Measurements from ENCODE around the gene TRAF3.
"Not testable (repeated sequence)": the region's sequence is repeated elsewhere in the genome, so short reads cannot be mapped to it uniquely, and the experiment has no call there.

Gene TRAF3

DNA sequence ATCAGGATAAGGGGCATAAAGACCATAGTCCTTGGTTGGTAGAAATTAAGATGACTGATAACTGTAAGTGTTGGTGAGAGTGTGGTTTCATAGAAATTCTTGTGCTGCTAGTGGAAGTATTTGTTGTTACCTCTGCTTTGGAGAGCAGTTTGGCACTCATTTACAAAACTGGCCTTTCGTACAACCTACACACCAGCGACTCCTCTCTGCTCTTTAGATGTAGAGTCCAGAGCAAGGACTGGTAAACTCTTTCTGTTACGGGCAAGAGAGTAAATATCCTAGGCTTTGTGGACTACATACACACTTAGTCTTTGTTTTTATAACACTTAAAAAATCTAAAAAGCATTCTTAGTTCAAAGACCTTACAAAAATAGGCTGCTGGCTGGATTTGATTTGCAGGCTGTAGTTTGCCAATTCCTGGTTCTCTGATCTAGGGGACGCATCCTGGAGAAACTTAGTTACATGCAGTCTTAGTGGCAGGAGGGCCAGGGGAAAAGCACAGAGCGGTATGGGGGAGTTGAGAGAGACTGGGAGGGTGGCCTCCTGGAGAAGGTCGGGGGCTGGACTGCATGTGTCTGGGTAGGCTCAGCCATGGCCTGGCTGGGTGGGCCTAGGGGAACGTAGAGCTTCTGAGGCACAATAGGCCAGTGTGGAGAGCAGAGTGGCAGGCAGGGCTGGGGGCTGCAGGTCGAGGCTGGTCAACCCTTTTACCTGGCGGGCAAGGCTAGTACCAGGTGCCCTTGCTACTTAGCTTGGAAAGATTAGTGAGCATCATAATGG lies 89.9 kb downstream of the TRAF3 start:
- DNase-seq (ENCODE audit: low spot score): no peak

DNA sequence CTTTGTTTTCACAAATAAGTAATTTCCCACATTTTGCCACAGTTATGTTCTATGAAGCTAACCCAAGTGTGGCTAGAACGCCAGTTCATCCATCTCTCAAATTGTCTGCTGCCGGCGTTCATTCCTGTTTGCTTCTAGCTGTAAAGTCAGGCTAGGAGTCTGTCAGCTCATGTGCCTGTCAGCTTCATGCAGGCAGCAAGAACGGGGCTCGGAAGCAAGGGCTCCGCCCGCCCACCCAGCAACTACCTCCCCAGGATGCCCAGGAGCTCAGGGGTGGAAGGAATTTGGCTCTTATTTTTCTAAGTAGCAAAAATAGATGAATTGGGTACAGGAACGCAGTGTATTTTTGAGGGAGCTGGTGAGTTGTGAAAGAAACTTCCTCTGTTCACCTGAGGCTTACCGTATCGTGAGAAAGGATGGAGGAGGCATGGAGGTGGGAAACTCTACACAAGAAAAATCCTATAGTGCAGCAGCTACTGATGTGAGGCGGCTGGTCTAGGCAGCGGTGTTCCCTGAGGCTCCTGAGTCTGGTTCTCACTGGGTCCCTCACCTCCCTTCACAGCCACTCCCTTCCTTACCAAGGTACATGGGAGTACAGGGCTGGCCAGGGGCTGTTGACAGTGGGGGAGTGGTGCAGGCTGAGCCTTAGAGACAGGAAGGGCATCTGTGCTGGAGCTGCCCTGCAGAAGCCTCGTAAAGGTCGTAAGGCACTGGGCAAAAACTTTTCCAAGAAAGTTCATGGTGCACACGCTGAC lies 90.8 kb downstream of the TRAF3 start:
- no peak for DNase-seq (ENCODE audit: low spot score)

DNA sequence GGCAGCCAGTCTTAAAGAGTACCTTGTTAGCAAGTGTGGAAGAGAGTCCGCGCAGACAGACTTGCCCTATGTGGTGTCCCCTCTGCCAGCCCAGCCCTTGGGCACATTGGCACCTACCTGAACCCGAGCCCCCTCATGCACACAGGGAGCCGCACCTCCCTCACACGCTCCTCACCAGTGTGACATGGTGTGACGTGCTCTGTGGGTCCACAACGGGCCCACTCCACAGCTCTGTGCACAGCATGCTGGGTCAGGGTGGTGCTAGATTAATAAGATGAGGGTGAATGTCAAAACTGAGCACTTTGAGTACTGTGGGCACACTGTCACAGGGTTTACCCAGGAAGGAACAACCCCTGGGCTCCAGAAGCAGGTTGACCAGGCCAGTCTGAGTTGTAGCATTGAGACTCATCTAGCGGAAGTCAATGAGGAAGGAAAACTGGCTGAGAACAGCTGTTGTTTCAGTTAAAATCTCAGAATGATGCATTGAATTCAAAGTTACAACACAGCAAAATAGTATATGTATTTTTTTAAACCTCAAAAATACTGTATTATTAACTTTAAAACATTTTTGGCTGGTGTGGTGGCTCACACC lies 91.8 kb downstream of the TRAF3 start:
- no peak for DNase-seq (ENCODE audit: low spot score)

DNA sequence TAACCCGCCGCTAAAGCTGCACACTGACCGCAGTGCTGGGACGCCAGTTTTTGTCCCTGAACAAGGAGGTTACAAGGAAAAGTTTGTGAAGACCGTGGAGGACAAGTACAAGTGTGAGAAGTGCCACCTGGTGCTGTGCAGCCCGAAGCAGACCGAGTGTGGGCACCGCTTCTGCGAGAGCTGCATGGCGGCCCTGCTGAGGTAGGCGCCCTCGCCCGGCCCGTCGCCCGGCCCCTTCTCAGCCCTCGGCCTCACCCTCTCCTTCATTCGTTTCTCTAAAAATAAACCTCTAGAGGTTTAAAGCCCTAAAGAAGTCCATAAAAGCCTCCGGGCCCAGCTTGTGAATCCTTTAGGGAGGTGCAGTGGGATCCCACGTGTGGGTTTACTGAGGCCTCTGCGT lies 93.0 kb downstream of the TRAF3 start:
- DNase-seq (ENCODE audit: low spot score): no peak

DNA sequence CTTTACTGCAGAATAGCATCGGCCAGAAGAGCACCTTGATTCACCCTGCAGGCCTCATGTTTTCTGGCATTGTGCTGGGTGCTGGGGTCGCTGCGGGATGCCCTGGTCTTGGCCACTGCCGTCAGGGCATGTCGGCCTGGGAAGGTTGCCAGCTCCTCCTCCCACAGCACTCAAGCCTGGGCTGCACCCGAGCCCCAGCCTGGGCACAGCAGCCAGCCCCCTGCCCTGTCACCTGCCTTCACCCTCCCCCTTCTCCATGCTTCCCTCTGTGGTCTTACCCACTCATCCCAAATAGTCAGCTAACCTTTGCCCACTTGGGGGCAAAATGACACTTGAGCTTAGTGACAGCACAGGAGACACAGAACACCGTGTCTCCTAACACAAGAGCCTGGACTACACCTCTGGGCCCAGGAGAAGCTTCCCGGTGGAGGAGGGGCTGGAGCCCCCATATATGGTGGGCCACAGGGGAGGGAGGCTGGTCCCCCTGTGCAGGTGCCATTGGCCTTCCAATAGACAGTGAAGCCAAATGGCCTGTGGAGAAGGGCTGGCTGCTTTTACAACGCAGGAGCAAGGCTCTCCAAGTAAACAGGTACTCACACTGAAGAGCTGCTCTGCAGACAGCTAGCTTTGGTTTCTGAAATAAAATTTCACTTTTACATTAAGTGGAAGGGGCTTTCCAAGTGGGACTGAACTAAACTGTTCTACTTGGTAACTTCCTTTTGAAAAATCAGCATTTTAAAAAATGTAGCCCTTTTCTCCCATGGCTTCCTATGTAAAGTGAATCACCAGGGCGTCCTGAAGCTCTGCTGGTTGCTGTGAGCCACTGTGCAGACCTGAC lies 94.0 kb downstream of the TRAF3 start:
- no peak for DNase-seq (ENCODE audit: low spot score)

DNA sequence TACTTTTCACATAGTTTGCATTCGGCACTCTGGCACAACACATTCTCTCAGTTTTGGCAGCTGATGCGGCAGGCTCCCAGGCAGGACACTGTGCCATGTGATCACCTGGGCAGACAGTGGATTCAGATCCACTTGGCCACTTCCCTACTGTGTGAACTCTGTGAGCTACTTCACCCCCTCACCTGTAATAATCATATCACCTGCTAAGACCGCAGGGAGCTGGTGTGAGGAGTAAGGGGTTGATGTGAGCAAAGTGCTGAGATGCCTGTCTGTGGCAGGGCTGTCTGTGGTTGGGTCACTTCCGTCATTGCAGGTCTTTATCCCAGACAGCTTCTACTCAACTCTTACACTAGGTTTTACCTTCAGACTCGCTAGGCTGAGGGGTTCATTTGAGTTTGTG lies 94.8 kb downstream of the TRAF3 start:
- no peak for DNase-seq (ENCODE audit: low spot score)

DNA sequence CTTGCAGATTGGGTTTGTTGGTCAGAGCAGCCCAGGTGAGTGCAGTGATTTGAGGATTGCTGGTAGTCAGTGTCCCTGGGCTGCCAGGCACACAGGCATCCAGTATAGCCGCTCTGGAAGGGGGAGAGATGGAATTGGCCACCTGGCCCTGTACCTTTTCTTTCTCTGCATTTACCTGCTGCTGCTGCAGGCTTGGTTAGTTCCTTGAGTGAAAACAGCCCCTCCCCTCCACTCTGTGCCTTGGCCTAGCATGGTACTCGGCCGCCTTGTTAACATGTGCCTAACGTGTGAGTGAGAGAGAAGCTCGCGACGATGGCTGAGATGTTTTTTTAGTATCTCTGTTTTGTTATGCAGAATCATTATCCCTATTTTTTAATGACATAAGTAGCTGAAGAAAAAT lies 95.9 kb downstream of the TRAF3 start:
- DNase-seq (ENCODE audit: low spot score): no peak

DNA sequence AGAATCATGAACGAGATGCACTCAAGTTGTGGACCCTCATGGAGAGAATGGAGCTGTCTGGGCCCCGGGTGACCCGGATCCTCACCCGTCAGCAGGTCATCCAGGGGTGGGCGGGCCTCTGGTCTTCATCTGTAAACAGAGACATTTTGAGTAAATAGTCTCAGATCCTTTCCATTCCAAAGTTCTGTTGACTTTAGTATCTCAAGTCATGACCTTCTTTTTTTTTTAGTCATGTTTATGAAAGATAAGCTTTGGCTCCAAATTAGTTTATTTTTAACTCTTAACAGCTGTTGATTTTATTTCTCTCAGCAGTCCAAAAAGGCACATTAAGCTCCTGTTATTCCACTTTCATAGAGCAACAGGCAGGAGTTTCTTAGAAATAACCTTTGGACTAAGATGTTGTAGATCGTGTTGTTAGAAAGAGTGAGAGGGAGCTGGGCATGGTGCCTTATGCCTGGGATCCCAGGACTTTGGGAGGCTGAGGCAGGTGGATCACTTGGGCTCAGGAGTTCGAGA lies 96.4 kb downstream of the TRAF3 start:
- DNase-seq (ENCODE audit: low spot score): no peak

DNA sequence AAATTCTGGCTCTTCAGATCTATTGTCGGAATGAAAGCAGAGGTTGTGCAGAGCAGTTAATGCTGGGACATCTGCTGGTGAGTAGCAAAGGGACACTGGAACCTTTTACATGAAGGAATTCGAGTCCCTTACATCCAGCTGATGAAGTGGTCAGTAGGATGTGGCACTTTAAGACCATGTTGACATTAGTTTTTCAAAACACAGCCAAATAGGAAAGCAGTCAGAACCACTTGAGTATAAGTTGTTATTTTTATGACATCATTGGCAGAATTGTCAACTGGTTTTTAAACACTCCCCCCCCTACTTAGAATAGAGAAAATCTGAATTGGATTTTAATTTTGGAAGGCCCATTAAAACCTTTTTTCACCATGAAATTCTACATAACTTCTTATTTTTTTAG lies 98.4 kb downstream of the TRAF3 start:
- no peak for DNase-seq (ENCODE audit: low spot score)

DNA sequence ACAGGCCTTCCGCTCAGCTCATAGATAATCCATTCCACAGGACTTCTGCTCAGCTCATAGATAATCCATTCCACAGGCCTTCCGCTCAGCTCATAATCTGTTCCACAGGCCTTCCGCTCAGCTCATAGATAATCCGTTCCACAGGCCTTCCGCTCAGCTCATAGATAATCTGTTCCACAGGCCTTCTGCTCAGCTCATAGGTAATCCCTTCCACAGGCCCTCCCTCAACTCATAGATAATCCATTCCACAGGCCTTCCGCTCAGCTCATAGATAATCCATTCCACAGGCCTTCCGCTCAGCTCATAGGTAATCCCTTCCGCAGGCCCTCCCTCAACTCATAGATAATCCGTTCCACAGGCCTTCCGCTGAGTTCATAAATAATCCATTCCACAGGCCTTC lies 100.3 kb downstream of the TRAF3 start:
- not testable (repeated sequence) for DNase-seq (ENCODE audit: low spot score)

DNA sequence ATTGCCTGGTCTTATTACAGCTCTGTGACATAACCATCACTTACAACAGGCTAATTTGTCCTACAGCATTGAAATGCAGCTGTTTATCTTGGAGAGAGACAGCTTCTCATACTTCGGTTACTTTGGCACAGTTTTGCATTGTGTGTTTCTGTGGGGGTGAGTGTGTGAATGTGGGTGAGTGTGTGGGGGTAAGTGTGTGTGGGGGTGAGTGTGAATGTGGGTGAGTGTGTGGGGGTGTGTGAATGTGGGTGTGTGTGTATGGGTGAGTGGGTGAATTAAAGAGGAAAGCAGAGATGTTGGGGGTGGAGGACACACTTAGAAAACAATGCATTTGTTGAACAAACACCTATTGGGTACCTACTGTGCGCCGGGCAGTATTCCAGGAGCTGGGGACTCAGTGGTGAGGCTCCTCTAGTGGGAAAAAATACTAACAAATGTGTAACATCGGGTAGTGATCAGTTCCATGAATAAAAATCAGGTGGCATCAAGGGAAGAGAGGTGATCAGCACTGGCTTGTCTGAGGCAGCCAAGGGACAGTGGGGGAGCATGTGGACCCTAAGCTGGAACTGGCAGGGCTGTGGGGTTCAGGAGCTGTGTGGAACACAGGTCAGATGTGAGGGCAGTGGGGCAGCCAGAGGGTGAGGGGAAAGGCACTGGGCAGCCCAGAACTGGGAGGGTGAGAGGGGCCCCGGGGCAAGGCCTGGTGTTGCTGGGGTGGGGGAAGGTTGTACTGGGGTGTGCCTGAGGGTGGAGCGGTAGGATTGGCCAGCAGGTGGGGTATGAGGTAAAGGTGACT lies 101.1 kb downstream of the TRAF3 start:
- no peak for DNase-seq (ENCODE audit: low spot score)

DNA sequence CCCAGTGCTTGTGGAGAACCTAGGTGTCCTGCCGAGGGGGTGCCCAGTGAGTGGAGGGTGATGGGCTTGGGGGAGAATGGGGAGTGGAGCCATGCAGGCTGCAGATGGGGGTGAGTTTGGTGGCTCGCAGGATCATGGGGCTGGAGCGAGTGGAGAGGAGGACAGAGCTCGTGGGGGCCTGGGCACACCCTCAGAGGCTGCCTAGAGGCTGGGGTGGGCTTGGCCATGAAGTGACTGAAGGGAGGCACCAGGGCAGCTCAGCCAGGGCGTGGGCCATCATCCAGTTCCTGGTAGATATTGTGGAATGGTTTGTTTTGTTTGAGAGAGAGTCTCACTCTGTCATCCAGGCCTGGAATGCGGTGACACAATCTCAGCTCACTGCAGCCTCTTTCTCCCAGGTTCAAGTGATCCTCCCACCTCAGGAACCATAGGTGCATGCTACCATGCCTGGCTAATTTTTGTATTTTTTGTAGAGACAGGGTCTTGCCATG lies 101.8 kb downstream of the TRAF3 start:
- DNase-seq (ENCODE audit: low spot score): no peak

DNA sequence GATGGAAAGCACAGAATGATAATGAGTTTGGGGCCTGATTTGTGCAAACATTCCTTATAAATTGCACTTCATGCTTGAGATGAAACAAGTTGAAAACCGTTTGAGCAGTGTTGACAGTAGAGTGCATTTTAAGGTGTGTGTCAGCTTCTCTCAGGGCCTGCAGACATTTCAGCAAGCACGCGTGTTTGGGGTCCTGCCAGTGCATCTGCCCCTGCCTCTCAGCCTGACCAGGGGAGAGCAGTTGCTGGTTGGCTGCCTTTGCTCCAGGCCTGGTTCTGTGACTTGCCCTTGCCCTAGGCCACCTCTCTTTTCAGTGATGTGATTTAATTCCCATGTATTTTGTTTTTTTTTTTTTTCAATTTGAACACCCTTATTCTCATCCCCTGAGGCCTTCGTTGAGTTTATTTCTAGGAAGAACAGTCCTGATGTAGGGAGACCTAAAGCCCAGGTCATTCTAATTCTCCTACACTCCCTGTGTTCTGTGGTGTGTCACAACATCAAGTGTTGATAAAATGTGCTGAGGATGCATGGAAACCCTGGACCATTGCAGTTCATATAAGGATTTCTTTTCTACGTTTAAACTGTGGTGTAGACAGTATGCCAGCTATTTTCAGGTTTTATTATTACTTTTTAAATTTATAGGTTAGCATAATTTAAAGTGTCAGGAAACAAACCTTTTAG lies 105.1 kb downstream of the TRAF3 start:
- no peak for DNase-seq (ENCODE audit: low spot score)

DNA sequence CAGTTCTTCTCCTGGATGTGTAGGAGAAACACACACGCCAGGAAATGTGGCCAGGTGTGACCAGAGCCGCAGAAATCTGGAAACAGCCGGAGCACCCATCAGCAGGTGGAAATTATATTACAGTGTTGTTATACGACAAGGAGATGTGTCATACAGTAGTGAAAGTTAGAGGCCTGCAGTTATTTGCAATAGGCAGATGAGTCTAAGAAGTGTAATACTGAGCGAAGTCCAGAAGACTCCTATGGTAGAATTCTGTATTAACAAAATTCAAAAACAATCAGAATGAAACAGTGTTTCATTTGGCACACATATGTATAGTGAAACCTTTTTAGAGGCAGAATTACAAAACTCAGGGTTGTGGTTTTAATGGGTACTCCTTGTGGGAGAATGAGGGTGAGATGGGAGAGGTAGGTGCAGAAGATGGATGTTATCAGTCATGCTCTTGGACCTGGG lies 105.9 kb downstream of the TRAF3 start:
- no peak for DNase-seq (ENCODE audit: low spot score)

DNA sequence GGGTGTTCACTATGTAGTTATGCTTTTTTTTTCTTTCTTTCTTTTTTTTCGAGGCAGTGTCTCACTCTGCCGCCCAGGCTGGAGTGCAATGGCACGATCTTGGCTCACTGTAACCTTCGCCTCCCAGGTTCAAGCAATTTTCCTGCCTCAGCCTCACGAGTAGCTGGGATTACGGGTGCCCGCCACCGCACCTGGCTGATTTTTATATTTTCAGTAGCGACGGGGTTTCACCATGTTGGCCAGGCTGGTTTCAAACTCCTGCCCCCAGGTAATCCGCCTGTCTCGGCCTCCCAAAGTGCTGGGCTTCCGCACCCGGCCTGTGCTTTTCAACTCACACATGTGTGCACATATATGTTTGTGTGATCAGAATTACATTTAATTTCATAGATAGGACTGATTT lies 106.3 kb downstream of the TRAF3 start:
- DNase-seq (ENCODE audit: low spot score): no peak

DNA sequence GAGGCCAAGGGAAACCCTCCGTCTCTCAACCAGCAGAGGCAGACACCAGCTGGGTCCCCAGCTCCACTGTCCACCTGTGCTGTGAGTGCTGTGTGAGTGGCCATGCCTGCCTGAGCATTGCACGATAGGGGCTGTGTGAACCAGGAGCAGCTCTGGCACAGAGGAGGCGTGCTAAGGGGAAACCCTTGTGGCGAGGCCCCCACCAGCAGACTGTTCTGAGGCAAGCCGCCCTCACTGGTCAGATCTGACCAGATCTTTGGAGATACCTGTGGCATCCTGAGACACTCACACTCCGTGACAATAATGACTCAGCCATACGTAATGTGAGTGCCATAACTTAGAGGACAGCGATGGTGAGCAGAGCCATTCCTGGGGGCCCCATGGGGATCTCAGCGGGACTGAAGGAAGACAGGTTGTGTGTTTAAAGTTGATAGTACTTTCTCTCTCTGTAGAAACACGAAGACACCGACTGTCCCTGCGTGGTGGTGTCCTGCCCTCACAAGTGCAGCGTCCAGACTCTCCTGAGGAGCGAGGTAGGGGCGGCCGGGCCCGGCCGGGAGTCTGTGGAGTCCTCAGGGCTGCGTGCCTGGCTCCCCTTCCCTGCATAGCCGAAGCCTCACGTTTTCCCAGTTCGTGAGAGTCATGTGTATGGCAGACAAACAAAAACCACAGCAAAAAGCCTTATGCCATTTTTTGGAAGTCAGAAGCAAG lies 108.6 kb downstream of the TRAF3 start:
- DNase-seq (ENCODE audit: low spot score): no peak

DNA sequence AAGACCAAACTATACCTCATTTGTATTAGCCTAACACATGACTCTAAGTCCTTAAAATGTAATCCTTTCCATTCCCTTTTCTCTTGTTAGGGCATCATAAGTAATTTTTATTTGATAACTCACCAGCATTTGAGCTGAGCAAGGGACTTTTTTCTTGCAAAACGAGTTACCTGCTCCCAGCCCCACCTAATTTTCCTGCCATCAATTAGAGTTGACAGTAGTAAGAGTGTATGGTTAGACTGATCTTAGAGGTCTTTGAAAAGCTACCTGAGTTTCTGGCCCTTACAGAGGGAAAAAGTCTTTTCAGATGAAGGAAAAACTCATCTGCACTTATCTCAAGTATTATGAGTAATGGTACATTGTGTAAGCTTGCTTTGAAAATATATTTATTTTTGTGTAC lies 111.5 kb downstream of the TRAF3 start:
- no peak for DNase-seq (ENCODE audit: low spot score)

DNA sequence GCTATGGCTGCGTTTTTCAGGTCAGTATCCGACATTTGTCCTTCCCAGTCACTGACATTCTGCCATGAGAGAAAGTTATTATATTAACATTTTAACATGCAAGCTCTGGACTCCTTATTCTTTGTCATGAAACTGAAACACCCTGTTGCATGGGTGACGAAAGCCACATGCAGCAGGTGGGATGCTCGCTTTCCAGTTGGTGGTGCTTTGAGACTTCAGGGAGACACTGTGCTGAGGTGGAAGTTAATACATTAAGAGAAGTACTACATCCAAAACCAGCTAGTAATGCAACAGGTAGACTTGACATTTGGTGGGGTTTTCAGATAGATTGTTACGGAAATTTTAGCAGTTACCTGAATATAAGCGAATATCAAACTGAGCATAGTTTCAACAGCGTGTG lies 112.4 kb downstream of the TRAF3 start:
- DNase-seq (ENCODE audit: low spot score): no peak

DNA sequence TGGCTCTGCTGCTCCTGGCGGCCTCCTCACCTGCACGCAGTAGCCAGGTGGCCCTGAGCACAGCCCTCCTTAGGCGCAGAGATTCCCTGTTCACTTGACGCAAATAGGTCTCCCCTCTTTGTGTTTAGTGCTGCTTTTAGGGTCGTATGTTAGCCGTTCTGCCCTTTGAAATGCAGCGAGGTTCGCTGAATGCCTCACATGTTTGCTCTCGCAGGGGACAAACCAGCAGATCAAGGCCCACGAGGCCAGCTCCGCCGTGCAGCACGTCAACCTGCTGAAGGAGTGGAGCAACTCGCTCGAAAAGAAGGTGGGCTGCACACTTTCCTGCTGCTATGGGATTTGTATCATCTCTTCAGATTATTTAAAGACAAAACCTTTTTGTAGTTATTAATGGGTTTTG lies 113.9 kb downstream of the TRAF3 start:
- no peak for DNase-seq (ENCODE audit: low spot score)

DNA sequence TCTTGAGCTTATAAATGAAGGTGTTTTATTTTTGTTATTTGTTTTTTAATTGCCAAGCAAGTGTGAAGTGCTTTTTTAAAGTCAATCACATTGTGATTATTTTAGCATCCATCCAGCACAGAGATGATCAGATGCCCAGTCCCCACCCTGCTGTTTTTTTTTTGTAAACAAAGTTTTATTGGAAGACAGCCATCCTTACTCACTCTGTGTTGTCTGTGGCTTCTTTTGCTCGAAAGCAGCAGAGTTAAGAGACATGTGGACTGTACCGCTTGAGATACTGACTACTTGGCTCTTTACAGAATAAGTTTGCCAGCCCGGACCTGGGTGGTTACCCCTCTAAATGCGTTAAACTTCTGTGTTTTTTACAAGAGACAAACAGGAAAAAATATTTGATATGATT lies 114.3 kb downstream of the TRAF3 start:
- DNase-seq (ENCODE audit: low spot score): no peak

Measured in NAMALWA (cell line).